ENCODE results near the gene ZNF680.
"Not testable (repeated sequence)": the region's sequence is repeated elsewhere in the genome, so short reads cannot be mapped to it uniquely, and the experiment has no call there.

The ZNF680 gene

GRCh38 chr7:64581391-64581790 is 18.5 kb upstream of the ZNF680 start:
- no peak for TF ChIP-seq CTCF (IDR thresholded peaks at IDR 0.05; ENCODE audit: low read depth, low read length, missing control alignments)
- no peak for DNase-seq (ENCODE audit: extremely low read depth, low read depth)
- H3K4me3 ChIP-seq (replicated peaks; ENCODE audit: low read depth, low read length): no peak overlapping the region

- no peak overlapping the region for H3K4me3 ChIP-seq (replicated peaks; ENCODE audit: low read depth, low read length)
- DNase-seq (ENCODE audit: extremely low read depth, low read depth): no peak
- no peak for TF ChIP-seq CTCF (IDR thresholded peaks at IDR 0.05; ENCODE audit: low read depth, low read length, missing control alignments)
Measured at GRCh38 chr7:64574540-64575099, 11.7 kb upstream of the ZNF680 start.

- 0 out of 2 replicates have a peak overlapping the region, but pooled peaks have one; percentile 11 for H3K4me3 ChIP-seq (replicated peaks; ENCODE audit: low read depth, low read length)
- DNase-seq (ENCODE audit: extremely low read depth, low read depth): not testable (repeated sequence)
Measured at GRCh38 chr7:64570284-64570605, 7.4 kb upstream of the ZNF680 start.

- TF ChIP-seq CTCF (IDR thresholded peaks at IDR 0.05; ENCODE audit: low read depth, low read length, missing control alignments): peak; percentile 18
- not testable (repeated sequence) for DNase-seq (ENCODE audit: extremely low read depth, low read depth)
- 0 out of 2 replicates have a peak overlapping the region, but pooled peaks have one; percentile 11 for H3K4me3 ChIP-seq (replicated peaks; ENCODE audit: low read depth, low read length)
Measured at GRCh38 chr7:64569372-64570283, 6.8 kb upstream of the ZNF680 start.

- TF ChIP-seq CTCF (IDR thresholded peaks at IDR 0.05; ENCODE audit: low read depth, low read length, missing control alignments): no peak
Measured at GRCh38 chr7:64562256-64562625, 630 bp downstream of the ZNF680 start.

GRCh38 chr7:64559206-64559605 is 3.7 kb downstream of the ZNF680 start:
- no peak for TF ChIP-seq CTCF (IDR thresholded peaks at IDR 0.05; ENCODE audit: low read depth, low read length, missing control alignments)
- H3K4me3 ChIP-seq (replicated peaks; ENCODE audit: low read depth, low read length): no peak overlapping the region
- no peak for DNase-seq (ENCODE audit: extremely low read depth, low read depth)

More at GRCh38 chr7:64562256-64562625, 630 bp downstream of the ZNF680 start:
- no peak for DNase-seq (ENCODE audit: extremely low read depth, low read depth)
- peak overlapping the region; percentile 84 for H3K4me3 ChIP-seq (replicated peaks; ENCODE audit: low read depth, low read length)

- no peak for TF ChIP-seq CTCF (IDR thresholded peaks at IDR 0.05; ENCODE audit: low read depth, low read length, missing control alignments)
- DNase-seq (ENCODE audit: extremely low read depth, low read depth): no peak
- no peak overlapping the region for H3K4me3 ChIP-seq (replicated peaks; ENCODE audit: low read depth, low read length)
Measured at GRCh38 chr7:64558781-64559180, 4.1 kb downstream of the ZNF680 start.

Data from HFF-Myc (cell line).